HEK293 (cell line): ENCODE data around the gene EZH1.

Experiments used
- AEBP2 ChIP-seq: fragments of 450-650 bp; formaldehyde crosslinking; IDR thresholded peaks from 2 replicates; pipeline ENCODE4 v1.5.1; 2016; ENCODE audit warnings: missing biosample characterization, missing genetic modification characterization, borderline replicate concordance
- ATF2 ChIP-seq: fragments of 450-650 bp; formaldehyde crosslinking; IDR thresholded peaks from 2 replicates; pipeline ENCODE4 v1.5.1; 2016; ENCODE audit warnings: missing biosample characterization, missing genetic modification characterization, low read depth
- EGR2 ChIP-seq: fragments of 450-650 bp; formaldehyde crosslinking; IDR thresholded peaks from 2 replicates; pipeline ENCODE4 v1.5.1; 2016; ENCODE audit warnings: low read depth, missing biosample characterization, missing genetic modification characterization
- ELK4 ChIP-seq: IDR thresholded peaks from 2 replicates; pipeline ENCODE4 v1.6.1; 2011; ENCODE audit warnings: mild to moderate bottlenecking, low read depth, low read length, borderline replicate concordance
- GLIS1 ChIP-seq: fragments of 450-650 bp; formaldehyde crosslinking; IDR thresholded peaks from 2 replicates; pipeline ENCODE4 v1.5.1; 2016; ENCODE audit warnings: missing biosample characterization, missing genetic modification characterization
- INSM2 ChIP-seq: fragments of 450-650 bp; formaldehyde crosslinking; IDR thresholded peaks from 2 replicates; pipeline ENCODE4 v1.5.1; 2016; ENCODE audit warnings: missing biosample characterization, missing genetic modification characterization
- SP7 ChIP-seq: fragments of 450-650 bp; formaldehyde crosslinking; IDR thresholded peaks from 2 replicates; pipeline ENCODE4 v1.5.1; 2016; ENCODE audit warnings: missing biosample characterization, missing genetic modification characterization
- TRIM28 ChIP-seq: IDR thresholded peaks from 2 replicates; pipeline ENCODE4 v1.6.1; 2011; ENCODE audit warnings: low read length, control low read depth, borderline replicate concordance
- ZBTB10 ChIP-seq: fragments of 450-650 bp; formaldehyde crosslinking; IDR thresholded peaks from 2 replicates; pipeline ENCODE4 v1.5.1; 2016; ENCODE audit warnings: missing biosample characterization, missing genetic modification characterization
- ZBTB11 ChIP-seq: fragments of 450-650 bp; formaldehyde crosslinking; conservative IDR thresholded peaks from 2 replicates; pipeline ENCODE4 v1.5.1; 2016; ENCODE audit warnings: low read depth, missing biosample characterization, missing genetic modification characterization
- ZBTB49 ChIP-seq: fragments of 450-650 bp; formaldehyde crosslinking; IDR thresholded peaks from 2 replicates; pipeline ENCODE4 v1.5.1; 2016; ENCODE audit warnings: missing biosample characterization, missing genetic modification characterization, low read depth
- ZBTB8A ChIP-seq: fragments of 450-650 bp; formaldehyde crosslinking; IDR thresholded peaks from 2 replicates; pipeline ENCODE4 v1.5.1; 2016; ENCODE audit warnings: missing biosample characterization, missing genetic modification characterization
- ZFP69B ChIP-seq: fragments of 450-650 bp; formaldehyde crosslinking; IDR thresholded peaks from 2 replicates; pipeline ENCODE4 v1.5.1; 2016; ENCODE audit warnings: missing biosample characterization, missing genetic modification characterization
- ZNF138 ChIP-seq: fragments of 450-650 bp; formaldehyde crosslinking; IDR thresholded peaks from 2 replicates; pipeline ENCODE4 v1.5.1; 2016; ENCODE audit warnings: missing biosample characterization, missing genetic modification characterization, borderline replicate concordance
- ZNF146 ChIP-seq: fragments of 450-650 bp; formaldehyde crosslinking; IDR thresholded peaks from 2 replicates; pipeline ENCODE4 v1.5.1; 2016; ENCODE audit warnings: missing biosample characterization, missing genetic modification characterization
- ZNF2 ChIP-seq: fragments of 450-650 bp; formaldehyde crosslinking; IDR thresholded peaks from 2 replicates; pipeline ENCODE4 v1.5.1; 2016; ENCODE audit warnings: missing biosample characterization, missing genetic modification characterization
- ZNF221 ChIP-seq: fragments of 450-650 bp; formaldehyde crosslinking; IDR thresholded peaks from 2 replicates; pipeline ENCODE4 v1.5.1; 2017; ENCODE audit warnings: missing biosample characterization, missing genetic modification characterization, borderline replicate concordance
- ZNF529 ChIP-seq: fragments of 450-650 bp; formaldehyde crosslinking; IDR thresholded peaks from 2 replicates; pipeline ENCODE4 v1.5.1; 2017; ENCODE audit warnings: missing genetic modification characterization, missing biosample characterization; ENCODE audit not compliant: insufficient replicate concordance
- ZNF660 ChIP-seq: fragments of 450-650 bp; IDR thresholded peaks from 2 replicates; pipeline ENCODE4 v1.5.1; 2018; ENCODE audit warnings: missing biosample characterization, mild to moderate bottlenecking, missing genetic modification characterization
- ZNF664 ChIP-seq: fragments of 450-650 bp; formaldehyde crosslinking; IDR thresholded peaks from 2 replicates; pipeline ENCODE4 v1.5.1; 2016; ENCODE audit warnings: missing biosample characterization, missing genetic modification characterization
- ZNF701 ChIP-seq: fragments of 450-650 bp; formaldehyde crosslinking; IDR thresholded peaks from 2 replicates; pipeline ENCODE4 v1.5.1; 2016; ENCODE audit warnings: missing biosample characterization, missing genetic modification characterization
- ZNF777 ChIP-seq: fragments of 450-650 bp; formaldehyde crosslinking; IDR thresholded peaks from 2 replicates; pipeline ENCODE4 v1.5.1; 2017; ENCODE audit warnings: missing biosample characterization, missing genetic modification characterization, borderline replicate concordance
- ZNF791 ChIP-seq: fragments of 450-650 bp; formaldehyde crosslinking; IDR thresholded peaks from 2 replicates; pipeline ENCODE4 v1.5.1; 2016; ENCODE audit warnings: missing biosample characterization, missing genetic modification characterization
- ZNF792 ChIP-seq: fragments of 450-650 bp; formaldehyde crosslinking; IDR thresholded peaks from 2 replicates; pipeline ENCODE4 v1.5.1; 2016; ENCODE audit warnings: missing biosample characterization, missing genetic modification characterization
- ZNF843 ChIP-seq: fragments of 450-650 bp; formaldehyde crosslinking; IDR thresholded peaks from 2 replicates; pipeline ENCODE4 v1.5.1; 2016; ENCODE audit warnings: missing biosample characterization, missing genetic modification characterization
- ZXDB ChIP-seq: fragments of 450-650 bp; formaldehyde crosslinking; IDR thresholded peaks from 2 replicates; pipeline ENCODE4 v1.5.1; 2016; ENCODE audit warnings: missing biosample characterization, missing genetic modification characterization

Gene EZH1

GRCh38 chr17:42744283-42744805 is 496 bp downstream of the EZH1 start (continued):
- TF ChIP-seq INSM2 (tag by site-specific recombination) (no peak), EGR2 (tag by site-specific recombination) (peak; percentile 76), ATF2 (tag by site-specific recombination) (no peak), ZNF2 (no peak), ZNF701 (tag by site-specific recombination) (no peak), ZNF138 (no peak), ZBTB49 (tag by site-specific recombination) (no peak), ZBTB8A (peak; percentile 98), GLIS1 (tag by site-specific recombination) (peak; percentile 50; the same call in 1 of the 2 replicates), ZBTB11 (tag by site-specific recombination) (no peak; the same call in 1 of the 2 replicates), ZNF529 (tag by site-specific recombination) (no peak), ZNF843 (tag by site-specific recombination) (no peak), ZNF664 (tag by site-specific recombination) (no peak), ZBTB10 (peak; percentile 68; the same call in 1 of the 2 replicates), ZNF777 (tag by site-specific recombination) (no peak), TRIM28 (no peak), ZNF221 (tag by site-specific recombination) (no peak), ZNF146 (no peak), ZNF792 (tag by site-specific recombination) (no peak), ZXDB (tag by site-specific recombination) (no peak), ZNF791 (no peak), ZNF660 (tag by site-specific recombination) (no peak; the same call in 1 of the 2 replicates), ELK4 (no peak), SP7 (no peak; the same call in 1 of the 2 replicates), ZFP69B (tag by site-specific recombination) (no peak), AEBP2 (tag by site-specific recombination) (no peak)
